Osteoblast (primary cell): Measurements from ENCODE around the gene IFNL1. TPM values are rescaled to one million over a fixed set of nuclear protein-coding genes. Genes with fewer than 3 reads are reported as not detected.
A peak's percentile ranks its signal among the peaks of the same experiment; 100 is the strongest.
"Not testable (repeated sequence)": the region's sequence is repeated elsewhere in the genome, so short reads cannot be mapped to it uniquely, and the experiment has no call there.

Experiments
- DNase-seq: peaks from one replicate; pipeline ENCODE4 v3.0.0; 2011; ENCODE audit warnings: low spot score, mixed read lengths; ENCODE audit not compliant: insufficient read length; ENCODE audit errors: missing footprints
- H2AFZ ChIP-seq: 2 replicates; pipeline ENCODE4 v1.6.0; 2011; ENCODE audit warnings: mild to moderate bottlenecking, low read length
- H3K27ac ChIP-seq: 2 replicates; pipeline ENCODE4 v1.5.1; 2011; ENCODE audit warnings: mild to moderate bottlenecking, low read depth, low read length, moderate library complexity
- H3K27me3 ChIP-seq: 2 replicates; pipeline ENCODE4 v1.6.0; 2012; ENCODE audit warnings: mild to moderate bottlenecking, control low read depth, inconsistent platforms, low read length, moderate library complexity; ENCODE audit not compliant: insufficient read depth
- H3K36me3 ChIP-seq: 2 replicates; pipeline ENCODE4 v1.5.1; 2011; ENCODE audit warnings: mild to moderate bottlenecking, low read length, control low read depth, moderate library complexity; ENCODE audit not compliant: insufficient read depth
- H3K4me1 ChIP-seq: 2 replicates; pipeline ENCODE4 v1.5.1; 2011; ENCODE audit warnings: mild to moderate bottlenecking, low read length, control low read depth, moderate library complexity; ENCODE audit not compliant: insufficient read depth
- H3K4me2 ChIP-seq: 2 replicates; pipeline ENCODE4 v1.6.0; 2011; ENCODE audit warnings: mild to moderate bottlenecking, low read length; ENCODE audit not compliant: insufficient read depth
- H3K4me3 ChIP-seq: fragments of 200-600 bp; sonication (generic); 3 replicates; pipeline ENCODE4 v1.5.1; 2012; ENCODE audit warnings: mild to moderate bottlenecking, low read length, inconsistent platforms; ENCODE audit not compliant: insufficient read depth
- H3K79me2 ChIP-seq: 2 replicates; pipeline ENCODE4 v1.6.0; 2012; ENCODE audit warnings: mild to moderate bottlenecking, low read length, control low read depth, inconsistent platforms; ENCODE audit not compliant: insufficient read depth
- H3K9me3 ChIP-seq: 2 replicates; pipeline ENCODE4 v1.5.1; 2011; ENCODE audit warnings: low read depth, low read length, control low read depth
- H4K20me1 ChIP-seq: 2 replicates; pipeline ENCODE4 v1.6.0; 2012; ENCODE audit warnings: mild to moderate bottlenecking, low read length, control low read depth; ENCODE audit not compliant: insufficient read depth
- total RNA-seq: library from RNA; depleted of rRNA; stranded (reverse); fragments of >200 nt; gene quantifications from 2 replicates; pipeline ENCODE4 v1.2.3, GENCODE V29; 2012
- TF ChIP-seq, protein P1 (sequence below): IDR thresholded peaks from 2 replicates; pipeline ENCODE4 v1.5.1; 2011; ENCODE audit warnings: mild to moderate bottlenecking, low read depth, low read length, moderate library complexity; ENCODE audit errors: extremely low read depth

The IFNL1 gene
- total RNA-seq, 1 donor = not detected

DNA sequence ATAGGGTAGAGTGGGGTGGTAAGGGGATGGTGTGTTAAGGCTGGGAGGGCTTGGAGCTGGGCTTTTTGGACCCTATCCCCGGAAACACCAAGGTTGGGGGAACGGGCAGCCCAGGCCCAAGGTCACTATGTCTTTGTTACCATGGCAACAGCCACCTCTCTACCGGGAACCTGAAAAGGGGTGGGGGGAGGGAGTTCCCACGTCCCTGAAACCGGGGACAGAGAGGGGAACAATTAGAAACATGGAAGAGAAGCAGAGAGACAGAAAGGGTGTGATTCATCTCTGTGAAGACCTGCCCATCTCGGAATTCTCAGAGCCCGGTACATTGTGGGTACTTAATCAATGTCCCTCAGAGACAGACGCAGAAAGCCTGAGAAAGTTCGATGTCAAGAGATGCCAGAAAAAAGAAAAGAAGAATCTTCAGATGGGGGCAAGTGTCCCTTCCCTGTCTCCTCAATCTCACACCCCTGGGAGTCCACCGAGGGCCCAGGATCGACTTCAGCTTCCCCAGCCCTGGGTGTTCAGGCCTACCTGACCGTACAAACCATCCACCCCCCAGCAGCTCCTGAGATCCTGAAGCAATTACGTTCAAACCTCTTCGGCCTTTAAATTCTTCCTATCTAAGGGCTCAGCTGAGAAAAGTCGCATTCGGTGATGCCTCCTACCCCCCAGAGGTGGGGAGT lies 31.3 kb downstream of the IFNL1 start:
- Histone ChIP-seq H3K9me3 (no peaks in the 10 kb centered on the region), H3K36me3 (no peaks in the 10 kb centered on the region), H4K20me1 (no peaks in the 10 kb centered on the region), H3K79me2 (no peaks in the 10 kb centered on the region), H3K4me2 (no peak overlapping the region), H3K4me3 (no peak overlapping the region), H3K4me1 (no peaks in the 10 kb centered on the region), H3K27me3 (no peaks in the 10 kb centered on the region), H3K27ac (no peak overlapping the region), H2AFZ (no peak overlapping the region)
- TF ChIP-seq, protein P1, sequence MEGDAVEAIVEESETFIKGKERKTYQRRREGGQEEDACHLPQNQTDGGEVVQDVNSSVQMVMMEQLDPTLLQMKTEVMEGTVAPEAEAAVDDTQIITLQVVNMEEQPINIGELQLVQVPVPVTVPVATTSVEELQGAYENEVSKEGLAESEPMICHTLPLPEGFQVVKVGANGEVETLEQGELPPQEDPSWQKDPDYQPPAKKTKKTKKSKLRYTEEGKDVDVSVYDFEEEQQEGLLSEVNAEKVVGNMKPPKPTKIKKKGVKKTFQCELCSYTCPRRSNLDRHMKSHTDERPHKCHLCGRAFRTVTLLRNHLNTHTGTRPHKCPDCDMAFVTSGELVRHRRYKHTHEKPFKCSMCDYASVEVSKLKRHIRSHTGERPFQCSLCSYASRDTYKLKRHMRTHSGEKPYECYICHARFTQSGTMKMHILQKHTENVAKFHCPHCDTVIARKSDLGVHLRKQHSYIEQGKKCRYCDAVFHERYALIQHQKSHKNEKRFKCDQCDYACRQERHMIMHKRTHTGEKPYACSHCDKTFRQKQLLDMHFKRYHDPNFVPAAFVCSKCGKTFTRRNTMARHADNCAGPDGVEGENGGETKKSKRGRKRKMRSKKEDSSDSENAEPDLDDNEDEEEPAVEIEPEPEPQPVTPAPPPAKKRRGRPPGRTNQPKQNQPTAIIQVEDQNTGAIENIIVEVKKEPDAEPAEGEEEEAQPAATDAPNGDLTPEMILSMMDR = no peak
- DNase-seq = peak; percentile 87

GRCh38 chr19:39328046-39328705 lies 32.0 kb downstream of the IFNL1 start:
- Histone ChIP-seq H3K36me3 (no peaks in the 10 kb centered on the region), H3K4me2 (no peak overlapping the region), H3K4me1 (no peaks in the 10 kb centered on the region), H4K20me1 (no peaks in the 10 kb centered on the region), H3K79me2 (no peaks in the 10 kb centered on the region), H3K9me3 (no peaks in the 10 kb centered on the region), H2AFZ (no peak overlapping the region), H3K4me3 (no peak overlapping the region), H3K27me3 (no peaks in the 10 kb centered on the region), H3K27ac (no peak overlapping the region)
- TF ChIP-seq, protein P1 = peak; percentile 96
- peak; percentile 96 for DNase-seq

GRCh38 chr19:39329948-39330347 lies 33.7 kb downstream of the IFNL1 start:
- Histone ChIP-seq H3K36me3 (no peaks in the 10 kb centered on the region), H3K4me3 (no peak overlapping the region), H3K79me2 (no peaks in the 10 kb centered on the region), H2AFZ (no peak overlapping the region), H3K4me1 (no peaks in the 10 kb centered on the region), H3K27me3 (peaks cover 2% of the 10 kb centered on the region), H3K4me2 (no peak overlapping the region), H3K27ac (no peak overlapping the region), H4K20me1 (no peaks in the 10 kb centered on the region), H3K9me3 (no peaks in the 10 kb centered on the region)
- DNase-seq = no peak
- TF ChIP-seq, protein P1 = no peak

GRCh38 chr19:39332293-39332692 lies 36.1 kb downstream of the IFNL1 start:
- Histone ChIP-seq H3K9me3 (no peaks in the 10 kb centered on the region), H3K79me2 (no peaks in the 10 kb centered on the region), H4K20me1 (no peaks in the 10 kb centered on the region), H3K4me3 (no peak overlapping the region), H3K27me3 (peaks cover 2% of the 10 kb centered on the region), H3K4me1 (no peaks in the 10 kb centered on the region), H3K4me2 (no peak overlapping the region), H3K27ac (no peak overlapping the region), H3K36me3 (no peaks in the 10 kb centered on the region), H2AFZ (no peak overlapping the region)
- DNase-seq = no peak
- TF ChIP-seq, protein P1 = no peak

- not testable (repeated sequence) for H3K9me3 ChIP-seq, H3K27ac ChIP-seq, H3K4me2 ChIP-seq, DNase-seq, H3K4me3 ChIP-seq, H2AFZ ChIP-seq, H3K79me2 ChIP-seq, H3K4me1 ChIP-seq, H3K27me3 ChIP-seq, H3K36me3 ChIP-seq, H4K20me1 ChIP-seq
These were observed 36.5 kb downstream of the IFNL1 start for GRCh38 chr19:39332738-39333137.
